ENCODE results near the gene TOR1AIP1. TPM values are rescaled to one million over a fixed set of nuclear protein-coding genes. Genes with fewer than 3 reads are reported as not detected.

The TOR1AIP1 gene
- total RNA-seq, 6 donors from 2014 or later, result 19.9 to 65.0 (median 59.7) TPM

DNA sequence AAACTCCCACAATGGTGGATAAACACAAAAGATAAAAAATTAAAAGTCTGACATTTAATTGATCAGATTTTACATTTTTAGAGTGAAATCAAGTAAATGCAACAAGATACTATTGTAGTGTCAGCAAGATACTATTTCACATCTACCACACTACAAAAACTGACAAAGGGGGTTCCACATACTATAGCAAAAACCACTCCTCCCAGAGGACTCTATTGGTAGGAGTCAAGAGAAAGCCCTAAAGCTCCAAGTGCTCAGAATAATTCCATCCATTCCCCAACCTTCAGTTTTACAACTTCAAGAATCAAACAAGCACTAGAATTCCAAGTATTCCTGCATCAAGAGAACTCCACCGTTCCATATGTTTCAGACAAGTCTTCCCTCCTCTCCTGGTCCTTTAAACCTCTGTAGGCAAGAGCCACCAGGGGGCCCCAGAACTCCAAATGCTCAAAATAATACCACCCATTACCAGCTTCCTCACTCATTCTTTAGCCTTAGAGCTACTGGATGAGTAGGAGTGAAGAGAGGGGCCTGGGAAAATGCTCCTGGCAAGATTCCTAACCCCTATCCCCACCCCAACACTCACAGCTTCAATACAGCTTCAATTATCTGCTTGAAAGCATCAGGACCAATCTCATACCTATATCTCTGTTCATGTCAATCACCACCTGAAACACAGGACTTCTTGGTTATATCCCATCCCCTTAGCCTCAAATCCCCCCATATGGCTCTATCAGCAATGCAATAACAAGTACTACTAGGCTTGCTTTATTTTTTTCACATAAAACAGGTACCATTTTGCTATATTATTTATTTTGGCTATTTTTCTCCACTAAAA, 14.4 kb upstream of the TOR1AIP1 start:
- Histone ChIP-seq H3K9me3 (no peaks in the 10 kb centered on the region), H3K36me3 (peaks cover 21 to 68% (median 34%) of the 10 kb centered on the region in 4 donors), H3K27ac (no peak overlapping the region), H3K4me3 (no peak overlapping the region), H3K27me3 (no peaks in the 10 kb centered on the region), H3K4me1 (peaks cover 3 to 29% (median 18%) of the 10 kb centered on the region in 4 donors)
- peak; percentile 66 to 72 for ATAC-seq (ENCODE audit: low FRiP score in 2 of 2)
- no peak for TF ChIP-seq POLR2A (IDR thresholded peaks at IDR 0.05)
- TF ChIP-seq, protein P1, sequence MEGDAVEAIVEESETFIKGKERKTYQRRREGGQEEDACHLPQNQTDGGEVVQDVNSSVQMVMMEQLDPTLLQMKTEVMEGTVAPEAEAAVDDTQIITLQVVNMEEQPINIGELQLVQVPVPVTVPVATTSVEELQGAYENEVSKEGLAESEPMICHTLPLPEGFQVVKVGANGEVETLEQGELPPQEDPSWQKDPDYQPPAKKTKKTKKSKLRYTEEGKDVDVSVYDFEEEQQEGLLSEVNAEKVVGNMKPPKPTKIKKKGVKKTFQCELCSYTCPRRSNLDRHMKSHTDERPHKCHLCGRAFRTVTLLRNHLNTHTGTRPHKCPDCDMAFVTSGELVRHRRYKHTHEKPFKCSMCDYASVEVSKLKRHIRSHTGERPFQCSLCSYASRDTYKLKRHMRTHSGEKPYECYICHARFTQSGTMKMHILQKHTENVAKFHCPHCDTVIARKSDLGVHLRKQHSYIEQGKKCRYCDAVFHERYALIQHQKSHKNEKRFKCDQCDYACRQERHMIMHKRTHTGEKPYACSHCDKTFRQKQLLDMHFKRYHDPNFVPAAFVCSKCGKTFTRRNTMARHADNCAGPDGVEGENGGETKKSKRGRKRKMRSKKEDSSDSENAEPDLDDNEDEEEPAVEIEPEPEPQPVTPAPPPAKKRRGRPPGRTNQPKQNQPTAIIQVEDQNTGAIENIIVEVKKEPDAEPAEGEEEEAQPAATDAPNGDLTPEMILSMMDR (IDR thresholded peaks at IDR 0.05), result peak in 5 of 6 experiments; percentile 39 to 56 (median 54)
- TF ChIP-seq EP300 (IDR thresholded peaks at IDR 0.05), result no peak
- TF ChIP-seq POLR2AphosphoS5 (IDR thresholded peaks at IDR 0.05), result no peak
- no peak for DNase-seq
- 9 to 15% methylated on average over 1 of the region's 1 CpG for WGBS, 2 donors

- Histone ChIP-seq H3K27me3 (no peaks in the 10 kb centered on the region), H3K4me1 (peaks cover 24 to 59% (median 46%) of the 10 kb centered on the region in 4 donors), H3K4me3 (no peak overlapping the region), H3K9me3 (no peaks in the 10 kb centered on the region), H3K27ac (no peak overlapping the region), H3K36me3 (peaks cover 10 to 57% (median 16%) of the 10 kb centered on the region in 4 donors)
- DNase-seq (no peak), ATAC-seq (ENCODE audit: low FRiP score in 2 of 2) (no peak)
- TF ChIP-seq POLR2A (IDR thresholded peaks at IDR 0.05) (no peak), POLR2AphosphoS5 (IDR thresholded peaks at IDR 0.05) (no peak), EP300 (IDR thresholded peaks at IDR 0.05) (no peak)
- TF ChIP-seq, protein P1 (IDR thresholded peaks at IDR 0.05), result no peak
- WGBS, 2 donors, result 95 to 96% methylated on average over 1 of the region's 1 CpG
Observed at GRCh38 chr1:179870870-179871269, 11.2 kb upstream of the TOR1AIP1 start.

GRCh38 chr1:179871940-179872339, 10.1 kb upstream of the TOR1AIP1 start:
- no peaks in the 10 kb centered on the region for H3K27me3 ChIP-seq
- DNase-seq (no peak), ATAC-seq (ENCODE audit: low FRiP score in 2 of 2) (no peak)
- H3K4me1 ChIP-seq, result peaks cover 35 to 70% (median 57%) of the 10 kb centered on the region in 4 donors
- WGBS, 2 donors, result 68 to 72% methylated on average over 1 of the region's 1 CpG
- H3K27ac ChIP-seq, result peak overlapping the region in 1 of 4 donors; percentile 27
- H3K9me3 ChIP-seq, result no peaks in the 10 kb centered on the region
- no peak overlapping the region for H3K4me3 ChIP-seq
- peaks cover 8 to 48% (median 11%) of the 10 kb centered on the region in 4 donors for H3K36me3 ChIP-seq
- no peak for TF ChIP-seq EP300 (IDR thresholded peaks at IDR 0.05)
- no peak for TF ChIP-seq POLR2A (IDR thresholded peaks at IDR 0.05)
- no peak for TF ChIP-seq POLR2AphosphoS5 (IDR thresholded peaks at IDR 0.05)
- TF ChIP-seq, protein P1 (IDR thresholded peaks at IDR 0.05), result no peak

GRCh38 chr1:179872558-179872957, 9.5 kb upstream of the TOR1AIP1 start:
- DNase-seq (no peak), ATAC-seq (ENCODE audit: low FRiP score in 2 of 2) (no peak)
- 77 to 80% methylated on average over 5 of the region's 5 CpGs for WGBS, 2 donors
- Histone ChIP-seq H3K27ac (peak overlapping the region in 1 of 4 donors; percentile 27), H3K36me3 (peaks cover 8 to 42% (median 10%) of the 10 kb centered on the region in 4 donors), H3K4me1 (peaks cover 35 to 70% (median 58%) of the 10 kb centered on the region in 4 donors), H3K9me3 (no peaks in the 10 kb centered on the region), H3K4me3 (no peak overlapping the region), H3K27me3 (no peaks in the 10 kb centered on the region)
- TF ChIP-seq EP300 (IDR thresholded peaks at IDR 0.05) (no peak), POLR2AphosphoS5 (IDR thresholded peaks at IDR 0.05) (no peak), POLR2A (IDR thresholded peaks at IDR 0.05) (no peak)
- TF ChIP-seq, protein P1 (IDR thresholded peaks at IDR 0.05), result no peak
